GM20000 (cell line): ENCODE results near the gene STPG2.

Experiments
- DNase-seq: peaks from one replicate; pipeline ENCODE4 v3.0.0; 2012; ENCODE audit warnings: low spot score
- TF ChIP-seq, protein P1 (sequence below): IDR thresholded peaks from 2 replicates; pipeline ENCODE4 v1.5.1; 2012; ENCODE audit warnings: mild to moderate bottlenecking, control low read depth; ENCODE audit errors: extremely low read depth, missing control alignments

STPG2 gene

DNA sequence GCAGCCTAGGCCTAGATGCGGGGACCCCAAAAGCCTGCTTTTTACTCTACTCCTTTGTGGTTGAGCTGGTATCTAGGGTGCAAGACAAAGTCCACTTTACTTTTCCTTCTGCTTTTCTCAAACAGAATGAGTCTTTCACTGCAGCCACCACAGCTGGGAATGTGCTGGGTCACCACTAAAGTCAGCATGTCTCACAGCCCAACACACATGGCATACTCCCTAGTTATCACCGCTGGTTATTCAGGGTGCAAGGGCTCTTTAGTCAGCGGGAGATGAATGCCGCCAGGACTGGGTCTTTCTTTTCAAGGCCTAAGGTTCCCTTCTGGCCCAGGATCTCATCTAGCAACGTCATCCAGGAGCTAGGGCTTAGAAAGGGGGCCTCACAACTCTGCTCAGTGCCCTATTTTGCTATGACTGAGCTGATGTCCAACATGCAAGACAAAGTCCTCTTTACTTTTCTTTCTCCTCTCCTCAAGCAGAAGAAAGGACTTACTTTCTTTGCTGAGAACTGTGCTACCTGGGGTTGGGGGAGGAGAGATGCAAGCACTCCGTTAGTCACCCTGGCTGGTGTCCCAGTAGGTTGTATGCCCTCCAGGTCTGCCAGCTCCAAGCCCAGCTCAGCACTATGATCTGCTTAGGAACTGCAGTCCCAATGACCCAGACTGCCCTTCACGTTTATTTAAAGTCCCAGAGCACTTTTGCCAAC is 22.9 kb upstream of the STPG2 start:
- DNase-seq = no peak
- TF ChIP-seq, protein P1, sequence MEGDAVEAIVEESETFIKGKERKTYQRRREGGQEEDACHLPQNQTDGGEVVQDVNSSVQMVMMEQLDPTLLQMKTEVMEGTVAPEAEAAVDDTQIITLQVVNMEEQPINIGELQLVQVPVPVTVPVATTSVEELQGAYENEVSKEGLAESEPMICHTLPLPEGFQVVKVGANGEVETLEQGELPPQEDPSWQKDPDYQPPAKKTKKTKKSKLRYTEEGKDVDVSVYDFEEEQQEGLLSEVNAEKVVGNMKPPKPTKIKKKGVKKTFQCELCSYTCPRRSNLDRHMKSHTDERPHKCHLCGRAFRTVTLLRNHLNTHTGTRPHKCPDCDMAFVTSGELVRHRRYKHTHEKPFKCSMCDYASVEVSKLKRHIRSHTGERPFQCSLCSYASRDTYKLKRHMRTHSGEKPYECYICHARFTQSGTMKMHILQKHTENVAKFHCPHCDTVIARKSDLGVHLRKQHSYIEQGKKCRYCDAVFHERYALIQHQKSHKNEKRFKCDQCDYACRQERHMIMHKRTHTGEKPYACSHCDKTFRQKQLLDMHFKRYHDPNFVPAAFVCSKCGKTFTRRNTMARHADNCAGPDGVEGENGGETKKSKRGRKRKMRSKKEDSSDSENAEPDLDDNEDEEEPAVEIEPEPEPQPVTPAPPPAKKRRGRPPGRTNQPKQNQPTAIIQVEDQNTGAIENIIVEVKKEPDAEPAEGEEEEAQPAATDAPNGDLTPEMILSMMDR = no peak

DNA sequence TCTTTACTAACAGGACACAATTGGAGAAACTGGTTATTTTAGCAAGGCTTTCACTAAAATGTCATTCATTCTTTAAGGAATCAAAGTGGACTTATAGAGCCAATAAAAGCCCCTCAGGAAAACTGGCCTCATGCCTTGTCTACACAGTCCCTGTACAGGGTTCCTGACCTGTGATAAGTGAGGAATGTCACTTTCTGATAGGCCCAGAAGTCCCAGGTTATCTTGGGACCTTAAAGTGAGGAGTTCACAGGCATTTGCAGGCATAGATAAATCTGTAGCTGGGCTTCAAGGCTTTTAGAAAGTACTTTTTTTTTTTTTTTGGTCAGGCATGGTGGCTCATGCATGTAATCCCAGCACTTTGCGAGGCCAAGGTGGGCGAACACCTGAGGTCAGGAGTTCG is 19.4 kb upstream of the STPG2 start:
- no peak for DNase-seq
- TF ChIP-seq, protein P1 = no peak

DNA sequence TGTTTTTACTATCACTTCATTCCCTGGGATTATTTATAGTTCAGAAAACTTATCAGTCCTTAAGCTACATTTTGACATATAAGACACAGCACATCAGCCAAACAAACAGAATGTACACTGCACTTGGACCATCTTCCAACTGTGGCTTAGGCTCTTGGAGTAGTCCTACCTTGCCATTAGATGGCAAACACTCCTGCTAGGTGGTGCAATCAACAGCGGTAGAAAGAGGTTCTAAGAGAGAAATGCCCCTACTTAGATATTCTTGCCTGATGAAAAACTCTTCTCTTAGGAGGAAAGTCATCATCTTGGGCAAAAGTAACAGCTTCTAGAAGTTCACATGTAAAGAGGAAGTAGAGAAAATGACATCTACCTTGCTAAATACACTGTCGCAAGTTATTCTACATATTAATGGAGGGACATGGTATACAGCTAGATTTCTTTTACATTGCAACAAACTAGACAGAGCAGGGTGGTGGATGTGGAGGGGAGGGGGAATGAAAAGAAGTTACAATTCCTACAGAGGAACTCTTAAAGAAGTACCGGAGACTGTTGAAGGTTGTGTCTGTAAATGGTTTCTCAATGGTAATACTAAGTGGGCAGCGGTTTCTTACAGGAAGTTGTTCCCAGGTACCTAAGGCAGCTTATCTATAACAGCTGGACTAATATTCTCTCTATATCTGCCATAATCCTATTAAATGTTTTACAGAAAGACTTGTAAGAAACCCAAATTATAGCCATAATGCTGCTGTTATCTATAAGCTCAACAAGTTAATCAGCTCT is 8.1 kb upstream of the STPG2 start:
- TF ChIP-seq, protein P1 = no peak
- DNase-seq = no peak

DNA sequence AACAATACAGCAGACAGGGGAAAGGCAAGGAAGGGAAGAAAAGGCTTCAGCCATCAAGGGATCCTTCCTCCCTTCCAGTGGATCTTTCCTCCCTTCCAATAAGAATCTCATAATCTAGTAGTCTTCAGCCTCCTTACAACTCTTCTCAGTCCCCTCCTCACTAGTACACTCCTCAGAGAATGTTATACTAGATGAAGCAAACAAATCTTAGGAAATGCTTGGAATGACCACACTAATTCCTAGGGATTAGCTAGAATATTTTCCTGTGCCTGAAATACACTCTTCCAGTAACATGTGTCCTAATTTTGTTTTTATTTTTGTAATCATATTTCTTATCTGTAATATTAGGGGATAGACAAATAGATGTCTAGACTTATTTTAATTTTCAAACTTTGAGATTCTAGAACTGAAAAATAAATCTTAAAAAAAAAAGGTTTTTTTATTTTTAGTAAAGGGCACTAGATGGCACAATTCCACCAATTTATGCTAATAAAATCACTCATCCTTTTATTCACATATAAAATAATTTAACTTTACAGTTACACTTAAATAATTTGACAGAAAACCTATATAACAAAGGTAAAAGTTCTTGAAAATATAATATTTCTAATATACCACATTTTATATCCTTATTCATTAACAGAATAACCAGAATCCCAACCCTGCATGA is 7.0 kb upstream of the STPG2 start:
- TF ChIP-seq, protein P1 = no peak
- no peak for DNase-seq

DNA sequence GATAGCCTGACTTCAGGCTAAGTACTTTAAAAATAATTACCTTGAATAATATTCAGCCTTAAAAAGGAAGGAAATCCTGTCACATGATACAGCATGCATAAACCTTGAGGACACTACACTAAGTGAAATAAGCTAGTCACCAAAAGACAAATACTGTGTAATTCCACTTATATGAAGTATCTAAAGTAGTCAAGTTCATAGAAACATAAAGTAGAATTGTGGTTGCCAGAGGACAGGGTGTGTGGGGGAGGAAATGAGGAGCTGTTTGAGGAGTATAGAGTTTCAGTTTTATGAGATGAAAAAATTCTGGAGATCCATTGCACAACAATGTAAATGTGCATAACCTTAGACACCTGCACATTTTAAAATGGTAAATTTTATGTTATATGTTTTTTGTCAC is 5.6 kb upstream of the STPG2 start:
- TF ChIP-seq, protein P1 = no peak
- no peak for DNase-seq

DNA sequence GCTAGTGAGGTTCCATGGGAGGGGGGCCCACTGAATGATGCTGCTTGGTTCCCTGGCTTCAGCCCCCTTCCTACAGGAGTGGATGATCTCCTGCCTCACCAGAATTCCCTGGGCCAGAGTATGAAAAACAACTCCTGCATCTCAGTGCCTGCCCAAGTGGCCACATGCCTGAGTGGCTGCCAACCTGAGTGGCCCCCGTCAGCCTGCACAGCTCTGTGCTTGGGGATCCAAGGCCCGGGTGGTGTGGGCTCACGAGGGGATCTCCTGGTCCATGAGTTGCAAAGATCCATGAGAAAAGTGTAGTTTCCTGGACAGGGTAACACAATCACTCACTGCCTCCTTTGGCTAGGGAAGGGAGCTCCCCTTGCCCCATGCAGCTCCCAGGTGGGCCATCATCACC is 17.1 kb downstream of the STPG2 start:
- DNase-seq = no peak
- TF ChIP-seq, protein P1 = no peak

DNA sequence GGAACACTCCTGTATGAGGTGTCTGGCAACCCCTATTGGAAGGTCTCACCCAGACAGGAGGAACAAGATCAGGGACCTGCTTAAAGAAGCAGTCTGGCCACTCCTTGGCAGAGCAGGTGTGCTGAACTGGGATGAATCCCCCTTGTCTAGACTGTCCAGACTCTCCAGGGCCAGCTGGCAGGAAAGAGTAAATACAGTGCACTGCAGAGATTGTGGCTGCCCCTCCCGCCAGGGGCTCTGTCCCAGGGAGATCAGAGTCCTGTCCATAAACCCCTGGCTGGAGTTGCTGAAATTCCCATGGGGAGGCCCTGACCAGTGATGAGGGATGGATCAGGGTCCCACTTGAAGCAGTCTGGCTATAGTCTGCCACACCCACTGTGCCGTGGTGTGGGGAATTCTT is 17.7 kb downstream of the STPG2 start:
- TF ChIP-seq, protein P1 = no peak
- no peak for DNase-seq
